Medulla oblongata (tissue), 1 donor: ENCODE data around the gene BEX5.
"Not testable (repeated sequence)": the region's sequence is repeated elsewhere in the genome, so short reads cannot be mapped to it uniquely, and the experiment has no call there.

ENCODE experiments used
- DNase-seq: peaks from one replicate; pipeline ENCODE4 v3.0.0-alpha.2; 2015; ENCODE audit errors: extremely low spot score

Gene BEX5

DNA sequence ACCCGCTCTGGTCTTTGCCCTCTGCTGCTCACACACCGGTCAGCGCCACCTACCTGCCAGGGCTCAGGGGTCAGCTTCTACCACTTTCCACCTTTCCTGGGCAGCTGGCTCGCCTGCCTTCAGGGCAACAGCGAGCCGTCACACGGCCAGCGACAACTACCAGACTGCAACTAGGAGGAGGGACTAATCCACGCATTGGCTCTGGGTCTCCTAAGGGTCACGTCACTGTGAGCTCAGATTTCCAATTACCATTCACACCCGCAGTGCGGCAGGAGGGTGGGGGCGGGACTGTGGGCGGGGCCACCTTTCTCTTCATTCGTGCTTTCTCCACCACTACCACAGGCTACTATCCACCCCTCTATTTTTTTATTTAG is at the start of gene BEX5:
Gene BEX5, minus strand, starts transcription at position 172 of the 374 bp plus-strand sequence. CDS start 1,712 bp downstream, outside the sequence.
- DNase-seq, result peak; percentile 87

DNA sequence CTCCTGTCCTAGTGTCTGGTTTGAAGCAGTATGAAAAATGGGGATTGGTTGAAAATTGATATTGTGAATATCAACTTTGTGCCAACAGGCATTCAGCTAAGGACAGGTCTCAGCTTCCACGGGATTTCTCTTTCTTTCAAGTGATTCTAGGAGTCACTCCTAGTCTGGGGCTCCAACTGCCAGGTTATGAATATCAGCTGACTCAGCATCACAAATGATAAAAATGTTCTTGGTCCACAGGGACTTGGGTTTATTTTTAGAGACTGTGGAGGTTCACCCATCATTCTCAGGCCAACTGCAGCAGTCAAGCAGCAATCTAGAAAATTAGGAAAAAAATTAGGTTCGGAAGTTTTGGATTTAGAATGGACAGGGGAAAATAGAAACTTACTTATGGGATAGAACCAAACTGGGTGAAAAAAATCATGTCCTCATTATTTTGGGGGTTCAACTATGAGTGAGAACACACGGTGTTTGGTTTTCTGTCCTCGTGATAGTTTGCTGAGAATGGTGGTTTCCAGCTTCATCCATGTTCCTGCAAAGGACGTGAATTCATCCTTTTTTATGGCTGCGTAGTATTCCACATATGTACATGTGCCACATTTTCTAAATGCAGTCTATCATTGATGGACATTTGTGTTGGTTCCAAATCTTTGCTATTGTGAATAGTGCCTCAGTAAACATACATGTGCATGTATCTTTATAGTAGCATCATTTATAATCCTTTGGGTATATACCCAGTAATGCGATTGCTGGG is 30.4 kb upstream of the BEX5 start:
- DNase-seq, result no peak

DNA sequence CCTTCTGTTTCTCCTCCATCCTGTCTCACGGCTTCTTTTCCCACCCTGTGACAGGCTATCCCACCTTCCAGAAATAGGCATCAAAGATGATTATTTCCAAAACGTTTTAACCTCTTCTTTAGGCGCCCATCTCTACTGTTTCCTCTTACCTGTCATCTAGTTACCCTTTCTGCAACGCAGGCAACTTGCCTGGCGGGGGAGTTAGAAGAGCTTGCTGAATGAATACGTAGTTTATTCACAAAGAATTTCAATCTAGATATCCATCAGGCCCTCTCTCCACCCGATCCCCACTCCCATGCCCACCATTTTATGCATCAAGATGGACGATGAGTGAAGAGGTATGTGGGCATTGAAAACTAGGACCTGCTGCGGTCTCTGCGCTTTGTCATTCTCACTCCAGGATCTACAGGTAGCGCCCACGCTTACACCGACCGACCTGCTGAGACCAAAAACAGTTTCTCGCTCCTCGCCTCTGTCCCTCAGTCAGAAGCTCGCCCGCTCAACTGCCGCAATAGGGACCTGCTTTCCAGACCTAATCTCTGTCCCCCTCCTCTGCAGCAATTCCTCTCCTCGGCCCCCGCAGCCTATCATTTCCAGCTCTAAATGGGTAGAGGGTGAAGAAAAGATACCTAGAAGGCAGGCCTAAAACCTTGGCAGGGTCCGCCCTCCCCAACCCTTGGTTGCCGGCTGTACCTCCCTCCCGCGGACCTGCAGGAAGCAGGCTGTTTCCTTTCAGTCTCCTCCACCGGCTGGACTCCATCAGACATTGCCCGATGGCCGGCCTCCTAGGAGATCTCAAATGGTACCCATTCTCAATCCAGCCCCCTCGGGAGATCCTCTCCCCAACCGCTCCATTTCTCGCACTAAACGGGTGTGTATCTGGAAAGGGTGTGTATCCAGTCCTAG is 624 bp downstream of the BEX5 start:
- DNase-seq, result peak; percentile 4

DNA sequence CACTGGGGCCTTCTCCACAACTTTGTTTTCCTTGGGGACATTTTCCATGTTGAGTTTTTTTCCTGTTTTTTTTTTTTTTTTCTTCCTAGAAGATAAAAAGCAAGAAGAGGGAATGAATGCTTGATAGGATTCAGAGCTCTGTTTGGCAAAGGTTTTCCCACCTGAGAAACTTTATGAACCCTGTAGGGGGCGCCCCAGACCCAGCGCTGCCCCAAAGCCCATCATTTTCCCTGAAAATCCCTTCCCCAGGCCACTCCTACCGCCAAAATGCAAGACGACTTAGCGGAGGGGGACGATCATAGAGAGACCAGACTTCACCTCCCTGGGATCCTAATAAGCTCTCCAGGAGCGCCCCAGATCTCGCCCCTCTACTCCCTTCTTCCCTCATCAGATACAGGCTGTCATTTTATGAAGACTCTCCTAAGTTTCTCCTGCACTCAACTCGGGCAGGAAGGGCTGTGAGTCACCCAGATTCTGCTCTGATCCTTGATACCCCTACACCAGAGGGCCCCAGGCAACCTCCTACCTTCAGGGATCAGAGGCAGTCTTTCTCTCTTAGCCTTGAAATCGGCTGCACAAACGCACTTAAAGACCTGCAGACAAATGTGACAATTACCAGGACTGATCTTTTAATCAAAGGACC is 1.4 kb downstream of the BEX5 start:
- peak; percentile 7 for DNase-seq

DNA sequence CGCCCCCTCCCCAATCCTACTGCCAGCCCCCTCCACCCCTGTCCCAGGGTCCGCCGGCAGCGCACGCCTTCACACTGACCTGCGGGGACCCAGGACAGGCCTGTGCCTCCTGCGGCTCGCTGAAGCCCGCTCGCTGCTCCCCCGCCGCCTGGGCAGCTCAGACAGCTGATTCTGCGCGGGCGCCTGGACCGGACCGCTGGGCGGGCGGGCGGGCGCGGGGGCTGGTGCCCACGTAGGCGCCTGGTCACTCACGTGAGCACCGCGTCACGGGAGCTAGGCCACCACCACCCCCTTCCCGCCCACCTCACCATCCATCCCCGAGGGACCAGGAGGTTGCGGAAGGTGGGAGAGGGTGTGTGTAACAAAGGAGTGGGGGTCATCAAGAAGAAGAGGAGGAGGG is 13.5 kb downstream of the BEX5 start, which contains the start of gene TCEAL6:
Gene TCEAL6, minus strand, starts transcription at position 208 of the 400 bp plus-strand sequence.
- peak; percentile 2 for DNase-seq

DNA sequence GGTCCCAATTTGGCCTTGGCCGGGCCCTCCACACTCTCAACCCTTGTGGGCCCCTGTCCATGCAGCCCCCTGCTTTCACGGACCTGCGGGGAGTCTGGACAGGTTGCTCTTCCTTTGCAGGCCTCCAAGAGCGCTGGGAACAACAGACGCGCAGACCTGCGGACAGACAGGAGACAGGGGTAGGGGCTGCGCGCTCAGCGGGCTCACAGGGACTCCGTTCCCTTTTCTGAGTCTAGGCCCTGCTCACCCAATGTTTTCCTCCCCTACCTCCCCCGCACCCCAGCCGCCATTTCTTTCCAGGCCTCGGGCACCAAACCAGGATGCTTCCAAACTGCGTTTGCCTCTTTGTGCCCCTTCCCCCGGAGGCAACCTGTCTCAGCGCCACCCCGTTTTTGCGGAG is 14.1 kb downstream of the BEX5 start:
- not testable (repeated sequence) for DNase-seq

DNA sequence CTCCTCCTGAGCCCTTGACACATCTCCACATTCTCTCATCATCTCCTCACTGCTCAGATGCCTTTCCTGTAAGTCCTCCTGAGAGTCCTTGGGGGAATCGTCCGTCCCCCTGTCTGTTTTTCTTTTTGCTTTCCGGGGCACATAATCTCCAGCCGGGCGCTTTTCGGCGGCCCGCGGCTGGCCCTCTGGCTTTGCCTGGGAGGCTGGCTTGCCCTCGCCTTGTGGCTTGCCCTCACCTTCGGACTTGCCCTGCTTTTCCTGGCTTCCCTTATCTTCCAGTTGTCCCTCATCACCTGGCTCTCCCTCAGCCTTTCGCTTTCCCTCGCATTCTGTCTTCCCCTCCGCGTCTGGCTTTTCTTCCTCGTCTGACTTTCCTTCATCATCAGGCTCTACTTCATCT is 14.9 kb downstream of the BEX5 start:
- not testable (repeated sequence) for DNase-seq

DNA sequence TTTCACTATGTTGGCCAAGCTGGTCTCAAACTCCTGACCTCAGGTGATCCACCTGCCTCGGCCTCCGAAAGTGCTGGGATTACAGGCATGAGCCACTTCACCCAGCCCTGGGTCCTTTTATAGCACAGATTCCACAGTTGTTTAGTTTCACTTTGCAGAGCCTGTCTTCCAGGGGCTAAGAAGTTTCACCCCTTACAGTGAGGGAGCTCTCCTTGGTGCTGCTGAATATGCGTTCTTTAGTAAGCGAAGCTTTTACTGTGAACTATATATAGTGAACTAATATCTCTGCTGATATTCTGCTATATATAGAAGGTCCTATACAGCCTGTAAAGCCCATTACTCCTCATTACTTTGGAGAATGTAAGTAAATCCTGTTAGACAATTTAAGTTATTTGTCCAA is 17.7 kb downstream of the BEX5 start:
- no peak for DNase-seq

DNA sequence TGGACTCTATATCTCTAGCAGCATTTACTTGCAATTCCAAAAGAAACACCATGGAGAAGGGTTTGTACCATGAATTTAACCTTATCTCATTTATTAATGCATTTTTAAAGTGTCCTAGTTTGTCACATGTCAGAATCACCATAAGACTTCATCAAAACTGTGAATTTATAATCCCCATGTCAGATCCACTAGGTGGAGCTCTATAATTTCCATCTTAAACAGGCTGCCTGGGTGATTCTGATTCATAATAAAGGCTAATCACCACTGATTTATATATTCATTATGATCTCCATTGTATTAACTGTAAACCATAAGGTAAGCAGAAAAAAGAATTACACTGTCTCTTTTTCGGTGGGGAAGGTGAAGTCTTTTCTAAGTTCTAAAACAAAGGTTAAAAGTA is 26.3 kb downstream of the BEX5 start:
- peak; percentile 9 for DNase-seq

DNA sequence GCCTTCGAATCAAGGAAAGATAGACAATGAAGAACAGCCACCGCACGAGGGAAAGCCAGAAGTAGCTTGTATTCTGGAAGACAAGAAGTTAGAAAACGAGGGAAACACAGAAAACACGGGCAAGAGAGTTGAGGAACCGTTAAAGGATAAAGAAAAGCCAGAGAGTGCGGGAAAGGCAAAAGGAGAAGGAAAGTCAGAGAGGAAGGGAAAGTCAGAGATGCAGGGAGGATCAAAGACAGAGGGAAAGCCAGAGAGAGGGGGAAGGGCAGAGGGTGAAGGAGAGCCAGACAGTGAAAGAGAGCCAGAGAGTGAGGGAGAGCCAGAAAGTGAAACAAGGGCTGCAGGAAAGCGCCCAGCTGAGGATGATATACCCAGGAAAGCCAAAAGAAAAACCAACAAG is 28.9 kb downstream of the BEX5 start:
- DNase-seq, result peak; percentile 27

DNA sequence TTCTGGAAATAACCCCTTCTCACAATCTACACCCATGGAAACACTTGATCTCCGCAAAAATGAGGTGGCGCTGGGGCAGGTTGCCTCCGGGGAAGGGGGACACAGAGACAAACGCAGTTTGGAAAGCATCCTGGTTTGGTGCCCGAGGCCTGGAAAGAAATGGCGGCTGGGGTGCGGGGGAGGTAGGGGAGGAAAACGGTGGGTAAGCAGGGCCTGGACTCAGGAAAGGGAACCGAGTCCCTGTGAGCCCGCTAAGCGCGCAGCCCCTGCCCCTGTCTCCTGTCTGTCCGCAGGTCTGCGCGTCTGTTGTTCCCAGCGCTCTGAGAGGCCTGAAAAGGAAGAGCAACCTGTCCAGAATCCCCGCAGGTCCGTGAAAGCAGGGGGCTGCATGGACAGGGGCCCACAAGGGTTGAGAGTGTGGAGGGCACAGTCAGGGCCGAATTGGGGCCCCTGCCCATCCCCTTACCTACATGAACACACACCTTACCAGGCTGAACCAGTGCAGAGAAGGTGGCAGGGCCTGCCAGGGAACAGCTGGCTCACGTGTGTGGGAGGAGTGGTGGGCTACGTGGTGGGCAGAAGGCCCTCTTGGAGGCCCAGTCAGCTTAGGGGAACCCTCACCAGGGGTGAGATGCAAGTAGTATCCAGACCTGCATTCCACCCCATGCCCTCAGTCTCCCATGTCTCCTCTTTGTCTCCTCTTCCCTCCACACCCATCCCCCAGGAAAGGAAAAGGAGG is 29.5 kb downstream of the BEX5 start:
- not testable (repeated sequence) for DNase-seq

DNA sequence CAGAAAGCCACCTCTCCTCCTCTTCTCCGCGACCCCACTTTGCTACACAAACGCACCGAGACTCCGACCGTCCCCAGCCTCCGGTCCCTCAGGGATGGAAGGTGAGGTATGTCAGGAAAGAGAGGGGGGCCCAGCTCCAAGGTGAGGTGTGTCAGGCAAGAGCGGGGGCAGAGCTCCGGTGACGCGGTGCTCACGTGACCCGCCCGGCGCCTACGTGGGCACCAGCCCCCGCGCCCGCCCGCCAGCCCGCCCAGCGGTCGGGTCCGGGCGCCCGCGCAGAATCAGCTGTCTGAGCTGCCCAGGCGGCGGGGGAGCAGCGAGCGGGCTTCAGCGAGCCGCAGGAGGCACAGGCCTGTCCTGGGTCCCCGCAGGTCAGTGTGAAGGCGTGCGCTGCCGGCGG is 30.3 kb downstream of the BEX5 start, which contains the start of gene TCEAL2:
Gene TCEAL2, plus strand, starts transcription at position 244 of the 400 bp plus-strand sequence. CDS start 1,152 bp downstream, outside the sequence.
- peak; percentile 14 for DNase-seq

DNA sequence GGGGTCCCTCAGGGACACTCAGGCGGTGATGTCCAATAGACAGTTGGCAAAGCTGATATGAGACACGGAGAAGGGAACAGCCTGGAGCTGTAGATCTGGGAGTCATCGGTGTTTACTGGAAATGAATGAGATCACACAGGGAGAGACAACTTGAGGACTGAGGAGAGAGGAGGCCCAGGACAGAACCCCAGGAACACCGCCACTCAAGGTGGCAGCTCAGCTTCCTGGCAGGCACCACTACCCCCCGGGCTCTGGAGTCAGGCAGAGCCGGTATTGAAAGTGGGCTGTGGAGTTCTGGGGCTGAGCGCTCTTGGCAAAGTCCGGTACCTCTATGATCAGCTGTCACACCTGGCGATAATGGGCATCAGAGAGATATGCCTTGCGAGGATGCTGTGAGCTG is 30.8 kb downstream of the BEX5 start:
- not testable (repeated sequence) for DNase-seq

DNA sequence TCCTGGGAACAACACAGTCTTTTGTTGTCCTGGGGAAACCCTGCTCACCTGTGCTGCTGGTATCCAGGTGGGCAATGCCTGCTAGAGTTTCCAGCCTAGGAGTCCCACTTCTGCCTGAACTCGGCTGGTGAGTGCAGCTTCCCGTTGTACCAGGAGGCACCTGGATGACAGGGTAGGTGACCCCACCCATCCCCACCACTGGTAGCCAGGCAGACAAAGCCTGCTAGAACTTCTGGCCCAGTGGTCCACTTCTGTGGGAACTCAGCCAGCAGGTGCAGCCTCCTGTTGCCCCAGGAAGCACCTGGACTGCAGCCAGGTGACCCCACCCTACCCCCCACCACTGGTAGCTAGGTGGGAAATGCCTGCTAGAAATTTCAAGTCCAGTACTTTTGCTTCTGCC is 40.0 kb downstream of the BEX5 start:
- no peak for DNase-seq

DNA sequence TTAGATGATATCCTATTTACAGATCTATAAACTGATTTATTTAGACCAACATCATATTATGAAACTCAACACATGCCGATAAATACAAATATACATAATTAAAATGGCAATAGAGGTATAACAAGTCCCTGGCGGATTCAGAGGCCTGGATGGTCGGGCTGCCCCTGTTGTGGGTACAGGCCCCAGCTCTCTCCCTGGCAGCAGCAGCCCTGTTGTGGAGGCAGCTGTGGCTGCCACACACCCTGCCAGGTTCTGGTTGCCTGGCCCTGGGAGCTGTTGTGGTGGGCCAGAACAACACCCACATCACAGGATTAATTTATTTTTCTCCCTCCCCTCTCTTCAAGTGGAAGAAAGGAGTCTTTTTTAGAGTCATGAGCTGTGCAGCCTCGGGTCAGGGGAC is 42.4 kb downstream of the BEX5 start:
- no peak for DNase-seq
